HuH-7 (cell line): Measurements from ENCODE around the gene ANGPTL2.

ENCODE experiments used
- DNase-seq: peaks from one replicate; pipeline ENCODE4 v3.0.0; 2011; ENCODE audit warnings: low spot score

The ANGPTL2 gene

GRCh38 chr9:127096208-127096607 lies 26.2 kb downstream of the ANGPTL2 start:
- no peak for DNase-seq

DNA sequence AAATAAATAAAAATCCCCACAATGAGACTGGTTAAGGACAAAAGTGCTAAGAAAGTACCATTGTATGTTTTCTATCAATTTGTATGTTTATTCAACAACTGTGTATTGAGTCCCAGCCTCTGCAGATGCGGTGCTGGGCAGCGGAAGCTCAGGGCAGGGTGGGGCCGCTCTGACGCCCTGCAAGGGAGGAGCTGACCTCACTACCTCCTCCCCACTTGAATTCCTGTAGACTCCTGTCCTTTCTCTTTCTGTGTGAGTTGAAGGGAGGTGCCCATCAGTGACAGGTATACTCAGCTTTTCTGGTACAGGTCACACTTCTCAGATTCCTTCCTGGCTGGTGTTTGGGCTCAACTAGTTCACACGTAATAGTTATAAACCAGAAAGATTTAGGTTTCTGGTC lies 27.0 kb downstream of the ANGPTL2 start:
- DNase-seq, result no peak

- DNase-seq, result no peak
These were observed 29.0 kb downstream of the ANGPTL2 start for GRCh38 chr9:127093319-127094020.

DNA sequence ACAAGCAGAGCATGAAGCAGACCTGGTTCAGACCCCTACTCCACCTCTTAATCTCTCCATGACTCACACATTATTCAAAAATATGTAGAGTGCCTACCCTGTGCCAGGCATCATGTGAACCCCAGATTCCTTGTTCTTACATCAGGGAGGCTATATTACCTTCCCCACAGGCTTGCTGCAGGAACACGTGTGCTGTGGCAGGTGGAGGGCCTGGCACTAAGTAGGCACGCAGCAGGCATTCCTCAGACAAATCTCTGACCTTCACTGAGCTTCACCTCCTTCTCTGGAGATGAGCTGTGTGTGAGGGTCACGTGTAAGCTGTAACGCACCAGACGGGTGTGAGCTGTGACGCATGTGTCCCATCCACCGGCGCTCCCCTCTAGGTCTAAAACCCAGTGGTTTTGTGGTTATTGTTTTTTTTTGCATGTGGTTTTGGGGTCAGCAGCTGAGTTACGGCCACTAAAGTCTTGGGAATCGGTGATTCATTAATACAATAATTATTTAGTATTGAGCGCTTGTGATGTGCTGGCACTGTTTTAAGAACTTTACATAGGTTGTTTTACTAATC lies 30.3 kb downstream of the ANGPTL2 start:
- no peak for DNase-seq

DNA sequence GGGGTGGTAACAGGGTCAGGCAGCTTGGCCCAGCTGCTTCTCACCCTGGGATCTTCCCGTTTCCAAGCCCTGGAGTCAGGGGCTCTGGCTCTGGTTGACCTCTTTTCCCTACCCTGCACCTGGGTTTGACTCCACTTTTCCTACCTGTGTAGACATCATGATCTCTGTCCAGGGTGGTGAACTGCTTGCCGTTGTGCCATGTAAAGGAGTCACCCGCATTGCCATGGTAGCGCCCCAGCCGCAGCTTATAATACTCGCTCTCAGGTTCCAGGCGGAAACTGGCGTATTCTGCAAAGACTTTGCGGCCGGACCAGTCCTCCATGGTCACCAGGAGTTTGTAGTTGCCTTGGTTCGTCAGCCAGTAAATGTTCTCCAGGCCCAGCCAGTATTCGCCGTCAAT lies 30.9 kb downstream of the ANGPTL2 start:
- no peak for DNase-seq

DNA sequence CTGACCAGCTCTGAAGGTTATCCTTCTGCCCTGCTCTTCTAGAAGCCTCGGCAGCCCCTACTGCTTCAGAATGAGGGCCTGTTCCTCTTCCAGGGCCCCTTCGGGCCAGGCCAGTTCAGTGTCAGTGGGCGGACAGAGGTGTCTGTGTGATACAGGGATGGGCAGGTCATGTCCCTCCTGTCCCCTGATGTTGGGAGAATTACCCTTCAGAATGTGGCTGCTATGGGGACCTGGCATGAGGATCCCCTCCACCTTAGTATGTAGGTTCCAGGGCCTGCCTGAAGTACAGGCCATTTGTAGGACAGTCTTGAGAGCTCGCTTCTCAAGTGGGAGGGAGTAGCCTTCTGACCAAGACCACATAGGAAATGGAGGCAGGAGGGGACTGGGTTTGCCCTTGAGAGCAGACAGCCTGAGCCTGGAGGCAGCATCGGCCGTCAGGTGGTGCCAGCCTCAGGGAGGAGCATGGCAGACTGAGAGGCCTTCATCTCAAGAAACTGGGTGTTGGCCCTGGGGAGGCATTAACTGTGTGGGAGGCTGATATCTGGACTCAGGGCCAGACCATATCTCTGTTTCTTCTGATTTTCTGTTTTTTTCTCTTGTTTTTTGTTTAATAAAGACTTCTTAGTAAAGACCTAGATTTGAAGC lies 32.0 kb downstream of the ANGPTL2 start:
- DNase-seq, result no peak

DNA sequence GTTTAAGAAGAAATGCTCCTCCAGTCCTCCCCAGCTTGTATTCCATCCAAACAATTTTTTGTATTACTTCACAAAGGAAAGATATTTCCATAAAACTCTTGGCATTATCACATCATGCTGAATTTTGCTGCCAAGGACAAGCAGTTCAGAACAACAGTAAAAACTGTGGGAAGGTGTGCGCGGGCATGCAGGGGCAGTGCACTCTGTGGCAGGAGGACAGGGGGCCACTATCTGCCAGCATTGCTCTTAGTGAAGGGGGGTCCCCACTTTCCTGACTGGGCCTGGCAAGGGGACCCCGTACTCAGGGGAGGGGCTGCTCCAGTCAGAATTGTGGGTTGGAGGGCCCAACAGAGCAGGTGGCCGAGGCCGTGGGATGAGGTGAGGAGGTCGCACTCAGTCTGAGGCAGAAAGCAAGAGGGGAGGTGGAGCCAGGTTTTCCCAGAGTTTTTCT lies 32.8 kb downstream of the ANGPTL2 start:
- DNase-seq, result no peak

- no peak for DNase-seq
These were observed 33.5 kb downstream of the ANGPTL2 start for GRCh38 chr9:127088724-127089615.

DNA sequence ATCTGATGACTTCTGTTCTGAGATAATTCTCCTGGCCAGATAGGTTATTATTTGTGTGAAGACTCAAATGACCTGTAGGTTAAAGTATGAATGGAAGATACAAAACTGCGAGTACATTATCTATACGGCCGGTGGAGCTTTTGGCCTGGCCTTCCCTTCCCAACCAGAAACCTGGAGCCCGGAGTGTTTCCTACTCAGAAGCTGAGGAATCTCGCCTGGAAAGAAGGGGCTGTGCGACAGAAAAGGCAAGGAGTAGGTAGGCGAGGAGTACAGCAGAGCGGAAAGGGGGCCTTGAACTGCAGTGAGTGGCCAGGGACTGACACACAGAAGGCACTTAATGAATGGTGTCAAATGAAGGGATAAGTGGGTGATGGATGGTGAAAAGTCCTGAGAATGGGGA lies 34.6 kb downstream of the ANGPTL2 start:
- no peak for DNase-seq

DNA sequence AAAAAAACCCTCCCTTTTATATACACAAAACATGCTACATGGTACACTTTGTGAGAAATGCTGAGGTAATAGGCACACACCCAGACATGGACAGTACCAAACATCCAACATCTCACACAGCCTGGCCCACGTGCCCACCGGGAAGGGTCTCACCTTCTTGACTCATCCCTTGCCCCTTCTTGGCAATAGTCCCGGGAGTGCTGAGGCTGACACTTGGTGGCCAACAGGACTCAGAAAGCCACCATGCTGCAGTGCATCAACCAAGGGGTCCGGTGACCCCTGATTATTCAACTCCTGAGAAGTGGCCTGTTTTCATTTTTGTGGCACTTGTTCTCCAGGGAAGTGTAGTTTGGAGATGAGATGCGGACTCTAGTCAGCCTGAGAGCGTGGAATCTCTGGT lies 35.0 kb downstream of the ANGPTL2 start:
- DNase-seq, result no peak

GRCh38 chr9:127086771-127087170 lies 35.7 kb downstream of the ANGPTL2 start:
- no peak for DNase-seq

GRCh38 chr9:127085186-127085585 lies 37.2 kb downstream of the ANGPTL2 start:
- DNase-seq, result no peak

- DNase-seq, result no peak
These were observed 38.1 kb downstream of the ANGPTL2 start for GRCh38 chr9:127084076-127085039.

DNA sequence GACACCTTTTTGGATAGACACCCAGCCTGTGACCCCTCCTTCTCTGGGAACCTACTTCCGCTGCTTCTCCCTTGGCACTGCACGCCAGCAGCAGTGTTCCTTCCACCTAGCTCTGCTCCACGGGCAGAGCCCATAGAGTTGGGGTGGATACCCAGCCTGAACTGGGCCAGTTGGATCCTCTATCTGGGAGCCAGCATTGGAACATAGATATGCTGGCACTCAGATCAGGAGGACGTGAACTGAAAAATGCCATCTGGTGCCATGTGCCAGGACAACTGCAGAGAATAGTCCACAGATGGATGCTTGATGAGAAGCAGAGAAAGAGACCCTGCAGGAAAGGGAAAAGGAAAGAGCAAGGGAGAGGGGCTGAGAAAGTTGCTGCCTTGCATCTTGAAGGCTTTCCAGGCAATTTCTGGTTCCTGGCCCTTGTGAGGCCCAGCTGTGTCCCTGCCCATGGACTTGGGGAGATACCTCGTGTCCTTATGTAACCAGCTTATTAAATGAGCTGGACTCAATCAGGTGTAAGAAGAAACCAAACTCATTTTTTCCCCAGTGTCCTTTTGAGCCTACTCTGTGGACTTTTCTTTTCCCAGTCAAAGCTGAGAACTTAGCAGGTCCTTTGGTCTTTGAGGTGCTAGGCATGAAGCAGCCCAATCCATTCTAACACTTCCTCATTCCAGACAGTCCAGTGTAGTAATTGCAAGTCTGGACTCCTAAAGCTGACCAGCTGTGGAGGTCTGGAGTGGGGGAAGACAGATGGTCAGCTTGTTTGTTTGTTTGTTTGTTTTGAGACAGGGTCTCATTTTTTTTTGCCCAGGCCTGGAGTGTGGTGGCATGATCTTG lies 39.1 kb downstream of the ANGPTL2 start:
- no peak for DNase-seq

DNA sequence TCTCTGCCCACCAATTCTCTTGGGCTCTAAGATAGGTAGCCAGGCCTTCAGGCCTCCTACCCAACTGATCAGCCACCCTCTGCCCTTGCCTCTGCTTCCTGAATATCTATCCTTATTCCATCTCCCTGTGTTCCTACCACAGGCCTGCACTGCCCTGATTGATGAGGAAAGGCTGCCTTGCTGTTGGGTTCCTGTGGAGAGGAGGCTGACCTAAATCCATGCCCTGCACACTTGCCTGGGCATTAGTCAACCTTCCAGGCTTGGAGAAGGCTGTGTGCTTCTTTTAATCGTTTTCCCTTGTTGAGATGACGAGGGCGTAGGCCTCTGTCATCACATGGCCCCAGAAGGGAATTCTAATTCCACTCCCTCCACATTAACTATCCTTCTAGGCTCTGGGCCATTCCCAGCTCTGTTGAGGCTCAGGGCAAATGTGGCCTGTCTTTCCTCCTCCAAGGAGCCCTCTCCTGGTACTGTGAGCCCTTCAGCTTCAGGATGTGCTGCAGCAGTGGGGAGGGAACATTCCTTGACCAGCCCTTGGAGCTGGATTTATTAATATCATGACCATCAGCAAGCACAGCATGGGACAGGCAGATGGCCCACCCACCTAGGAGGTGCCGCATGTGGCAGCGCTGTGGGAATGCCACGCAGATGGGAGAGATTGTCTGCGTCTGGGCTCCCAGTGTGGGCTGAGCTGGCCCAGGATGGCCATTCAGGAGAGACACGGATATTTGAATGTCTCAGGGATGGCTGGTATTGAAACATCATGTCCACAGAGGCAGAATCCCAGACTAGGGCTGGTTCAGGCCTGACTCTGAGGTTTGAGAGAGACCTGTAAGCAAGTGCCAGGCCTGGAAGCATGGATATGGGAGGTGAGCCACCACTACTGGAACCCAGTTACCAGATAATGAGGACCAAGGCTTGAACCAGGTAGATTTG lies 40.9 kb downstream of the ANGPTL2 start:
- DNase-seq, result no peak

DNA sequence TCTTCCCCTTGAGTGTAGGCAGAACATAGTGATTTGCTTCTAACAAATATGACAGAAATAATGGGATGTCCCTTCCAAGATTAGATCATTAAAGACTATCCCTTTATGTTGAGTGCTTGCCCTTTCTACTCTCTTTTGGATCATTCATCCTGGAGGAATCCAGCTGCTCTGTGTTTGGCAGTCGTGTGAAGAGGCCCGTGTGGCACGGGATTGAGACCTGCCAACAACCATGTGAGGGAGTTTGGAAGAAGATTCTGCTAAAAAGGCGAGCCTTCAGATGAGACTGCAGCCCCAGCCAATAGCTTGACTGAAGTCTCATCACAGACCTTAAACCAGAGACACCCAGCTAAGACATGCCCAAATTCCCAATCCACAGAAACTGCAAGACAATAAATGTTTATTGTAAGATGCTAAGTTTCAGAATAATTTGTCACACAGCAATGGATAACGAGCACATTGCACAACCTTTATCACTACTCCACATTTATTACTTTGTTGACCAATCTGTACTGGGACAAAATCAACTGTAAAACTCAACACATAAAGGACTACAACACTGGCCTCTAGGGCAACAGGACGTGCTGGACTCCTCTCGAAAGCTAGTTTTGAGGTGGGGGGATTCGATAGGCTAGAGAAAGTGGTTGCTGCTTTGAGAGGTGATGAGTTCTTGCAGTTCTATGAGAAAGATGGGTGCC lies 42.8 kb downstream of the ANGPTL2 start:
- no peak for DNase-seq

DNA sequence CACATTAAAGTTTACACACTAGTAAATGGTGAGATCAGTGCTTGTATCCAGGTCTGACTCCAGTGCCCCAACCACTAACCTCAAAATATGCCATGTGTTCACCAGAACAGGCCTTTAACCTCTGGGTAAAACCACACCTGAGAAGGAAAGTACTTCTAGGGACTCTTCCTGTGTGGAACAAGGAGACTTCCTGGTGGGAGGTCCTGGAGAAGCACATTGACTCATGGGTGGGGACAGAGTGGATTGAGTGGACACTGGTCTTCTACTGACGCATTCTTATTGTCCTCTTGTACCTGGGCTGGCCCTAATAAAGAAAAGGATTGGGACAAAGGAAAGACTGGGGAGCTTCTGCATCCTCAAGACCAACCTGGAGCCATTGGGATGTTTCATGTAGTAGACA lies 43.4 kb downstream of the ANGPTL2 start:
- no peak for DNase-seq

- DNase-seq, result no peak
These were observed 44.1 kb downstream of the ANGPTL2 start for GRCh38 chr9:127078336-127078735.

- no peak for DNase-seq
These were observed 44.8 kb downstream of the ANGPTL2 start for GRCh38 chr9:127077644-127077946.
